RPMI8226 (cell line): ENCODE data around the gene PRR35.
"Not testable (repeated sequence)": the region's sequence is repeated elsewhere in the genome, so short reads cannot be mapped to it uniquely, and the experiment has no call there.

Source experiments
- DNase-seq: peaks from one replicate; pipeline ENCODE4 v3.0.0-alpha.2; 2015

Gene PRR35

GRCh38 chr16:582614-583331, 22.6 kb downstream of the PRR35 start:
- peak; percentile 49 for DNase-seq

DNA sequence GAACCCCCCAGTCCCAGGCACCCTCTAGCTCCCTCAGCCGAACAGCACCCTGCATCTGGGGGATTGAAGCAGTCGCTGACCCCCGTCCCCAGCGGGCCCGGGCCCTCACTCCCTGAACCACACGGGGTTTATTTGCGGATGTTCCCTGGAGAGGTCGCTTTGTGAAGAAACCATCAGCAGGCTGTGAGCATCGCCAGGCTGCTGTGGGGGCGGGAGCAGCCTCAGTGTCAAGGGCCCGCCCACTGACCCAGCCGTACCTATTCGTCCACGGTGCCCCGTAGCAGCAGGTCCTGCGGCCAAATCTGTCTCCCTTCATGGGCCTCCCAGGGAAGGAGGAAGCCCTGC, 23.2 kb downstream of the PRR35 start:
- DNase-seq, result peak; percentile 8

DNA sequence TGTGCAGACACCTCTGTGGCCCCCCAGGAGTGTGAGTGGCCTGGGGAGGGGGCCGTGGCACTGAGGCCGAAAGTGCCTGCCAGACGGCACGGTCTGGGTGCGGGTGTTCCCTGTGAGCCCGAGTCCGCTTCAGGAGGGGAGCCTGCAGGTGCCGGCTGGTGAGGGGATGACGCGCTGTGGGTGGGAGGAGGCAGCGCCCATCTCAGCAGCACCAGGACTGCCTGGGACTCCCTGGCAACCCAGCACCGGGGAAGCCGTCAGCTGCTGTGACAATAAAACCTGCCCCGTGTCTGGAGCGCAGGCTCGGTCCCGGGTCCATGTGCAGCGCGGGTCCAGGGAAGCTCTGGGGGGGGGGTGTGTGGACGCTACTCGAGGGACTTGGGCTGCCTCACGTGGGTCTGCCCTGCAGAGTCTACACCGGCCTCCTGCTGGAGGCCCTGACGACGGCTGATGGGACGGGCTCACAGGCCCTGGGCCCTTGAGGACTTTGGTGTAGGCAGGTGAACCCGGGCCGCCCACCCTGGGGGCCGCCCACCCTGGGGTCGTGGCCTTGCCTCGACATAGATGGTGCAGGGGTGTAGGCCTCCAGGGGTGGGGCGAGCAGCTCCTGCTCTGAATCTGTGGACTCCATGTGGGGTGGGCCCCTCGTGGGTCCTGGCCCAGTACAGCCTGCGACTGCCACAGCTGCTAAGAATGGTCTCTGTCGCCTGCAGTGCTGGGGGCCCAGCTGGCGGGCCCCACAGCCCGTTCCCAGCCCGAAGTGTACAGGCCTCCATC, 23.8 kb downstream of the PRR35 start:
- peak; percentile 3 for DNase-seq

GRCh38 chr16:585351-585750, 25.2 kb downstream of the PRR35 start:
- peak; percentile 65 for DNase-seq

DNA sequence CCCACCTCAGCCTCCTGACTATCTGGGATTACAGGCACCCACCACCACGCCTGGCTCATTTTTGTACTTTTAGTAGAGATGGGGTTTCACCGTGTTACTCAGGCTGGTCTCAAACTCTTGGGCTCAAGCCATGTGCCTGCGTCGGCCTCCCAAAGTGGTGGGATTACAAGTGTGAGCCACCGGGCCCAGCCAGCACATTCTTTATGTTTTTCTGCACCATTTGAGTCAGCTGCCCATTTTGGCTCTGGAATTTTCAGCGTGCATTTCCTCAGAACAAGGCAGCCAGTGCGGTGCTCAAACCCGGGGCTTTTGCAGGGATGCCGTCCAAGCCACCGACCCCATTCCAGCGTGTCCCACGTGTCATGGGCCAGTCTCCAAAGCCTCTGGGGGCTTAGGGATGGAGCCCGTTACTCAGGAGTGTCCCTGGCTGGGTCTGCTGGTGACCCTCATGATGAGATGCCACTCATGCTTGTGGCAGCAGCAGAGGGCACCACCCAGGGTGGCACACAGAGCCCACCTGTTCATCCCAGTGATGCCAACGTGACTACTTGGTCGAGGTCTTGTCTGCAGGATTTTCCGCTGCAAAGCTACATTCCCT, 26.0 kb downstream of the PRR35 start:
- DNase-seq, result no peak

GRCh38 chr16:586645-587590, 26.7 kb downstream of the PRR35 start:
- DNase-seq, result no peak

GRCh38 chr16:588639-588888, 28.4 kb downstream of the PRR35 start:
- peak; percentile 70 for DNase-seq

- peak; percentile 98 for DNase-seq
These were observed 28.9 kb downstream of the PRR35 start for GRCh38 chr16:588889-589657.

DNA sequence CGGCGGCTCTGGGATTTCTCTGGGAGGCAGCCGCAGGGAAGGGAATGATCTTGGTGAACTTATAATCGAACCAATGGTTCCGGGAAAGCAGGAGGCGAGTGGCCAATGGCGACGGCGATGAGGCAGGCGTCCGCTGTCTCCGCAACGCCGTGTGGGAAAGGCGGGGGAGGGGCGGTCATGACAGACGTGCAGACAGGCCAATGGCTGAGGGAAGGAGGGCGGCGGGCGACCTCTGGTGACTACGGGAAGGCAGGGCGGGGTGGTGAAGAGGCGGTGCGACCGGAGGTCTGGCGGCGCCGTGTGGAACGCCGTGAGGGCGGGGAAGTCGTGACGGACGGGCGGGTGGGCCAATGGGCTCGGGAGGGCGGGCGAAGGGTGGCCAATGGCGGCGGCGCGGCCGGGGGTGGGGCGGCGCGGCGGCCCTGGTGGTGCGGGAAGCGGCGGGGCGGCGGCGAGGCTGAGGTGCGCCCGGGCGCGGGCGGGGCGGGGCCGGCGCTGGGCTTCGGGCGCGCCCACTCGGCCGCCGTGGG, 29.5 kb downstream of the PRR35 start, which contains the start of gene RAB40C:
Gene RAB40C, plus strand, starts transcription at position 409 of the 530 bp plus-strand sequence. CDS start 226 bp downstream, outside the sequence.
- peak; percentile 100 for DNase-seq

- no peak for DNase-seq
These were observed 30.1 kb downstream of the PRR35 start for GRCh38 chr16:590188-590814.

GRCh38 chr16:590815-591200, 30.6 kb downstream of the PRR35 start:
- no peak for DNase-seq

- no peak for DNase-seq
These were observed 31.0 kb downstream of the PRR35 start for GRCh38 chr16:591231-591630.

DNA sequence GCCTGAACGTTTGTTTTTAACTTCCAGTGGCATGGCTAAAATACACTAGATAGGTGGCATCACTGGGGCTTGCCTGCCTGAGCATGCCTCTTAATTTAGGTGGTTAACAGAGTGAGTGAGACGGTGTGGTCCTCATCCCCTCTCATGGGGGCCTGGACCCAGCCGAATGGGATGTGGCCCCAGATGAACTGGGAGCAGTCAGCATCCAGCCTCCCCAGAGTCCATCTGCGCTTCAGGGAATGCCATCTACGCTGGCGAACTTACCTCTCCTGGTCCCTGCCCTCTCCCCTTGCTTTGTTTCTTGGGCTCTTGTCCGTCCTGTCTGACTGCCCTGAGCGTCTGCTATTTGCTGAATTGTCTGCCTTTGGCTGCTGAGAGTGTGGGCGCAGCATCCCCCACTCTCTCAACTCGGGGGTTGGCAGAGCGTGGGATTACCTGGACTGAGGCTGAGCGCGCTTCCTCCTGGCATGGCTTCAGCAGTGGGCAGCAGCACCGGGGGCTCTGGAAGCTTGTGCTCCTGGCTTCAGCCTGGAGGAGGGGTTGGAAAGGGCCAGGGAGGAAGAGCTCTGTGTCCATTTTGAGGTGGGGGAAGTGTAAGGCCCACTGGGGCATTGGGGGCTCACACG, 31.8 kb downstream of the PRR35 start:
- DNase-seq, result no peak

GRCh38 chr16:592518-593306, 32.5 kb downstream of the PRR35 start:
- no peak for DNase-seq

DNA sequence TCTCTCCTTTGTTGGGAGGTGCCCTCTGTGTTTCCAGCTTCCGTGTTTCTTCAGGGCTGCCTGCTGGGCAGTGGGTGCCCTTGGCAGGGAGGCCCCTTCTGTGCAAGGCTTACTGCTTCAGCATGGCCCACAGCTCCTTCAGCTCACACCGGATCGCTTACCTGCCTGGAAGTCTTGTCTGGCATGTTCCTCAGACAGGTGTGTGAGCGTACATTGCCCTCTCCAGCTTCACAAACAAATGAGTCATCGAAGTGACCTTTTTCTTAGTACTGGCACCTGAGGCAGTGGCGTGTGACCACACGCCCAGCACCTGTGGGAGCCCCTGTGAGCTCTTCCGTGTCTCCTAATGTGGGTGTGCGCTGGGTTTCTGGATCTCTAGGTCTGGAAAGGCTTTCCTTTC, 33.2 kb downstream of the PRR35 start:
- DNase-seq, result no peak

DNA sequence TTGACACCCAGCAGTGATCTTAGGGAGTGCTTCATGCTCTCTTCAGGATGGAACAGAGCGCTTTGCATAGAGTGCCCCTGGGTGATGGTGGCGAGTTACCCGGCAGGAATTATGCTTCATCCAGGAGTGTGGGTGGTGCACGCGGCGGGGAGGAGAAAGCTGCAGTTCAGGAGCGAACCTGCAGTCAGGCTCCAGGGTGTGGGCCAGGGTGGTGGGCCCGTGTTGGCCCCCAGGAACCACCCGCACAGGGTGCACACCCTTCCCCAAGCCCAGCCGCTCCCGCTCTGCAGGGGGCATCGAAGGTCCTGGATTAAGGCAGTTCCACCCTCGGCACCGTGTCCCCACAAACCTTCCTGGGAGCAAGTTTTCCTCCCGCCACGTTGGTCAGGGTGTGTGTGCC, 33.6 kb downstream of the PRR35 start:
- no peak for DNase-seq

- DNase-seq, result no peak
These were observed 34.9 kb downstream of the PRR35 start for GRCh38 chr16:595094-595528.

DNA sequence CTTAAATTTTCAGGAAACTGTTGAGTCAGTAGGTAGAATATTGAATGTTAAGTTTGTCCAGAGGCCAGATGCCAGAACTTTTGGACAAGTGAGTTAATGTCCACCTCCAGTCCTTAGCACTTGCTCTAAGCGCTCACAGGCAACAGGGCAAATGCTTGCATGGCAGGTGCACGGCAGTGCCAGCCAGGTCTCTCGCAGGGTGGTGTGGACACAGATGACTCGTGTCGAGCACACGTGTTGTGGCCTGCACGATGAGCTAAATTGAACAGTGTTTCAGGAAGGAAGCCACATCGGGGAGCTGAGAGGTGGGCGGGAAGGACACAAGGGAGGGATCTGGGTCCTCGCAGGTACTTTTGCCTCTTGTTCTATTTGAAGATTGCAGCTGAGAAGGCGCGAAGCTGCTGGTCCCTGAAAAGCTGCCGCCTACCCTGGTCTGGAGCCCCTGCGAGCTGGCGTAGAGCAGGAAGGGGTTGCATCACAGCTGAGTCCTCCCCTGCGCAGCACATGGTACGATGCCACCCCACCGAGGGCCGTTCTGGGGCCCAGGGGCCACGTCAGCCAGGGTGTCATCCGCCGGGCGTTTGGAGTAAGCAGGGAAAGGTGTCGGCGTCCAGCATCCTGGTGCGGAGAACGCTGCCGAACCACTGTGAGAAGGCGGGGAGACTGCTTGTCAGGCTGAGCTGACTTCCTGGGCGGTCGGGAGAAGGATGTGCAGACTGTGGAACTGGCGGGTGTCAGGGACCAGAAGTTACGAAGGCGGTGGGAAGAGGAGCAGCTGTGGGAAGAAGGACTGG, 35.9 kb downstream of the PRR35 start:
- no peak for DNase-seq

DNA sequence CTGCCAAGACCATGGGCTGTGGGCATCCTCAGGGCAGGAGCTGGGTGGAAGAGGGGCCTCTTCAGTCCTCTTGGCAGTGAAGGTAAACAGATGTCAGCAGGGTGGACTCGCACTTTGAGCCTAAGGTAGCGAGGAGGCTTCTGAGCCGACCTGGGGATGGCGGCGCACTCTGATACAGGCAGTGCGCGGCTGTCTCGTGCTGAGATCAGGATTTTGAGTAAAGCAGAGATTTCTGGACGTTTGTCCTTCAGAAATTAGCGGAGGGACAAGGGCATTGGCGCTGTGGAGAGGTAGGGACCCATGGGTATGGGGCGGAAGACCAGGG, 36.5 kb downstream of the PRR35 start:
- DNase-seq, result no peak

DNA sequence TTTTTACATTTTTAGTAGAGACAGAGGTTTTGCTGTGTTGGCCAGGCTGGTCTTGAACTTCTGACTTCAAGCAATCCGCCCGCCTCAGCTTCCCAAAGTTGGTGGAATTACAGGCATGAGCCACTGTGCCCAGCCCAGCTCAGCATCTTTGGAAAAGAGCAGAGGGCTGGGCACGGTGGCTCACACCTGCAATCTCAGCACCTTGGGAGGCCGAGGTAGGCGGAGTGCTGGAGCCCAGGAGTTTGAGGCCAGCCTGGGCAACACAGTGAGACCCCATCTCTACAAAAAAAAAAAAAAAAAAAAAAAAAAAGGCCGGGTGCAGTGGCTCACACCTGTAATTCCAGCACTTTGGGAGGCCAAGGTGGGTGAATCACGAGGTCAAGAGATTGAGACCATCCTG, 37.5 kb downstream of the PRR35 start:
- not testable (repeated sequence) for DNase-seq
